T-helper 1 cell treated with Interleukin-12 subunit alpha and Interleukin-12 subunit beta and Interleukin-4 antibody, amounts not matched to agents 30 μg/mL and 1 μg/mL, for 36 hours (primary cell): ENCODE measurements around the gene NRSN1.

Experiments
- H3K27ac Mint-ChIP-seq: one replicate; pipeline ENCODE4 v1.8.0; 2021; ENCODE audit warnings: mild to moderate bottlenecking, mixed read lengths
- H3K27me3 Mint-ChIP-seq: one replicate; pipeline ENCODE4 v1.8.0; 2021; ENCODE audit warnings: low read depth, mixed read lengths
- H3K36me3 Mint-ChIP-seq: one replicate; pipeline ENCODE4 v1.8.0; 2021; ENCODE audit warnings: low read depth, mixed read lengths
- H3K4me1 Mint-ChIP-seq: one replicate; pipeline ENCODE4 v1.8.0; 2021; ENCODE audit warnings: low read depth, mixed read lengths
- H3K4me3 Mint-ChIP-seq: one replicate; pipeline ENCODE4 v1.8.0; 2021; ENCODE audit warnings: mild to moderate bottlenecking, moderate library complexity, mixed read lengths
- H3K9me3 Mint-ChIP-seq: one replicate; pipeline ENCODE4 v1.8.0; 2021; ENCODE audit warnings: mixed read lengths

Gene NRSN1

GRCh38 chr6:24125980-24126379 is at the start of gene NRSN1:
Gene NRSN1, plus strand, starts transcription at chr6:24126215. Its CDS starts 8,113 bp downstream, at chr6:24134328.
- H3K27ac Mint-ChIP-seq = no peak within 1 kb of the TSS
- peaks cover 9% of the 10 kb centered on the region for H3K27me3 Mint-ChIP-seq
- no peak within 1 kb of the TSS for H3K4me3 Mint-ChIP-seq
- H3K4me1 Mint-ChIP-seq = no peaks in the 10 kb centered on the region
- H3K9me3 Mint-ChIP-seq = peaks cover 3% of the 10 kb centered on the region
- H3K36me3 Mint-ChIP-seq = no peaks in the 10 kb centered on the region

GRCh38 chr6:24078200-24078599 is 47.8 kb upstream of the NRSN1 start:
- no peaks in the 10 kb centered on the region for H3K36me3 Mint-ChIP-seq
- peaks cover 4% of the 10 kb centered on the region for H3K9me3 Mint-ChIP-seq
- no peaks in the 10 kb centered on the region for H3K27me3 Mint-ChIP-seq
- no peak overlapping the region for H3K27ac Mint-ChIP-seq
- no peak overlapping the region for H3K4me3 Mint-ChIP-seq
- no peaks in the 10 kb centered on the region for H3K4me1 Mint-ChIP-seq

GRCh38 chr6:24079076-24079475 is 46.9 kb upstream of the NRSN1 start:
- Mint-ChIP-seq H3K9me3 (peaks cover 4% of the 10 kb centered on the region), H3K4me3 (no peak overlapping the region), H3K36me3 (no peaks in the 10 kb centered on the region), H3K27me3 (no peaks in the 10 kb centered on the region), H3K27ac (no peak overlapping the region), H3K4me1 (no peaks in the 10 kb centered on the region)

GRCh38 chr6:24080711-24081110 is 45.3 kb upstream of the NRSN1 start:
- peaks cover 4% of the 10 kb centered on the region for H3K9me3 Mint-ChIP-seq
- H3K36me3 Mint-ChIP-seq = no peaks in the 10 kb centered on the region
- no peak overlapping the region for H3K27ac Mint-ChIP-seq
- H3K4me3 Mint-ChIP-seq = no peak overlapping the region
- H3K4me1 Mint-ChIP-seq = no peaks in the 10 kb centered on the region
- H3K27me3 Mint-ChIP-seq = no peaks in the 10 kb centered on the region

GRCh38 chr6:24089736-24090135 is 36.3 kb upstream of the NRSN1 start:
- H3K36me3 Mint-ChIP-seq = no peaks in the 10 kb centered on the region
- H3K4me1 Mint-ChIP-seq = no peaks in the 10 kb centered on the region
- H3K4me3 Mint-ChIP-seq = no peak overlapping the region
- H3K9me3 Mint-ChIP-seq = no peaks in the 10 kb centered on the region
- H3K27me3 Mint-ChIP-seq = no peaks in the 10 kb centered on the region
- H3K27ac Mint-ChIP-seq = no peak overlapping the region

GRCh38 chr6:24092407-24092806 is 33.6 kb upstream of the NRSN1 start:
- Mint-ChIP-seq H3K4me1 (no peaks in the 10 kb centered on the region), H3K9me3 (no peaks in the 10 kb centered on the region), H3K36me3 (no peaks in the 10 kb centered on the region), H3K27me3 (no peaks in the 10 kb centered on the region), H3K27ac (no peak overlapping the region), H3K4me3 (no peak overlapping the region)

GRCh38 chr6:24093381-24093780 is 32.6 kb upstream of the NRSN1 start:
- H3K27ac Mint-ChIP-seq = no peak overlapping the region
- no peaks in the 10 kb centered on the region for H3K27me3 Mint-ChIP-seq
- H3K36me3 Mint-ChIP-seq = no peaks in the 10 kb centered on the region
- H3K4me1 Mint-ChIP-seq = no peaks in the 10 kb centered on the region
- no peaks in the 10 kb centered on the region for H3K9me3 Mint-ChIP-seq
- no peak overlapping the region for H3K4me3 Mint-ChIP-seq

- Mint-ChIP-seq H3K27ac (no peak overlapping the region), H3K9me3 (no peaks in the 10 kb centered on the region)
Measured at GRCh38 chr6:24099181-24099580, 26.8 kb upstream of the NRSN1 start.

GRCh38 chr6:24100024-24100769 is 25.8 kb upstream of the NRSN1 start:
- Mint-ChIP-seq H3K9me3 (no peaks in the 10 kb centered on the region), H3K36me3 (no peaks in the 10 kb centered on the region), H3K4me1 (no peaks in the 10 kb centered on the region), H3K27ac (no peak overlapping the region), H3K4me3 (no peak overlapping the region), H3K27me3 (no peaks in the 10 kb centered on the region)

More at GRCh38 chr6:24099181-24099580, 26.8 kb upstream of the NRSN1 start:
- Mint-ChIP-seq H3K36me3 (no peaks in the 10 kb centered on the region), H3K4me1 (no peaks in the 10 kb centered on the region), H3K4me3 (no peak overlapping the region), H3K27me3 (no peaks in the 10 kb centered on the region)

GRCh38 chr6:24100770-24101155 is 25.3 kb upstream of the NRSN1 start:
- H3K4me3 Mint-ChIP-seq = no peak overlapping the region
- no peaks in the 10 kb centered on the region for H3K36me3 Mint-ChIP-seq
- H3K4me1 Mint-ChIP-seq = no peaks in the 10 kb centered on the region
- H3K9me3 Mint-ChIP-seq = no peaks in the 10 kb centered on the region
- H3K27me3 Mint-ChIP-seq = no peaks in the 10 kb centered on the region
- no peak overlapping the region for H3K27ac Mint-ChIP-seq

GRCh38 chr6:24105191-24105590 is 20.8 kb upstream of the NRSN1 start:
- H3K27ac Mint-ChIP-seq = no peak overlapping the region
- no peaks in the 10 kb centered on the region for H3K9me3 Mint-ChIP-seq
- H3K27me3 Mint-ChIP-seq = no peaks in the 10 kb centered on the region
- H3K4me3 Mint-ChIP-seq = no peak overlapping the region
- H3K4me1 Mint-ChIP-seq = no peaks in the 10 kb centered on the region
- no peaks in the 10 kb centered on the region for H3K36me3 Mint-ChIP-seq

- no peaks in the 10 kb centered on the region for H3K9me3 Mint-ChIP-seq
- H3K27ac Mint-ChIP-seq = no peak overlapping the region
- H3K27me3 Mint-ChIP-seq = no peaks in the 10 kb centered on the region
- no peaks in the 10 kb centered on the region for H3K36me3 Mint-ChIP-seq
- H3K4me1 Mint-ChIP-seq = no peaks in the 10 kb centered on the region
- H3K4me3 Mint-ChIP-seq = no peak overlapping the region
Measured at GRCh38 chr6:24106291-24106690, 19.7 kb upstream of the NRSN1 start.

- no peaks in the 10 kb centered on the region for H3K9me3 Mint-ChIP-seq
- no peaks in the 10 kb centered on the region for H3K36me3 Mint-ChIP-seq
- H3K27me3 Mint-ChIP-seq = no peaks in the 10 kb centered on the region
- H3K4me3 Mint-ChIP-seq = no peak overlapping the region
- no peak overlapping the region for H3K27ac Mint-ChIP-seq
- no peaks in the 10 kb centered on the region for H3K4me1 Mint-ChIP-seq
Measured at GRCh38 chr6:24107294-24107693, 18.7 kb upstream of the NRSN1 start.

GRCh38 chr6:24108056-24108455 is 18.0 kb upstream of the NRSN1 start:
- Mint-ChIP-seq H3K4me1 (no peaks in the 10 kb centered on the region), H3K4me3 (no peak overlapping the region), H3K27me3 (no peaks in the 10 kb centered on the region), H3K9me3 (no peaks in the 10 kb centered on the region), H3K36me3 (no peaks in the 10 kb centered on the region), H3K27ac (no peak overlapping the region)

- H3K4me1 Mint-ChIP-seq = no peaks in the 10 kb centered on the region
- no peaks in the 10 kb centered on the region for H3K27me3 Mint-ChIP-seq
- no peaks in the 10 kb centered on the region for H3K9me3 Mint-ChIP-seq
- no peak overlapping the region for H3K27ac Mint-ChIP-seq
- H3K4me3 Mint-ChIP-seq = no peak overlapping the region
- H3K36me3 Mint-ChIP-seq = no peaks in the 10 kb centered on the region
Measured at GRCh38 chr6:24110417-24110816, 15.6 kb upstream of the NRSN1 start.

- H3K36me3 Mint-ChIP-seq = no peaks in the 10 kb centered on the region
- H3K27me3 Mint-ChIP-seq = no peaks in the 10 kb centered on the region
- no peak overlapping the region for H3K4me3 Mint-ChIP-seq
- no peaks in the 10 kb centered on the region for H3K4me1 Mint-ChIP-seq
- H3K27ac Mint-ChIP-seq = no peak overlapping the region
- H3K9me3 Mint-ChIP-seq = no peaks in the 10 kb centered on the region
Measured at GRCh38 chr6:24113891-24114290, 12.1 kb upstream of the NRSN1 start.
